ENCODE measurements around the gene PRR18.

PRR18 gene

GRCh38 chr6:166293731-166294584, 14.2 kb downstream of the PRR18 start:
- DNase-seq (ENCODE audit: low read depth): no peak
- no peak for TF ChIP-seq CTCF (IDR thresholded peaks at IDR 0.05; ENCODE audit: insufficient read depth, low read depth, low read length, missing control alignments)
- H3K4me3 ChIP-seq (ENCODE audit: low read depth, low read length): no peak overlapping the region

GRCh38 chr6:166289207-166290060, 18.8 kb downstream of the PRR18 start:
- DNase-seq (ENCODE audit: low read depth): no peak
- no peak overlapping the region for H3K4me3 ChIP-seq (ENCODE audit: low read depth, low read length)
- no peak for TF ChIP-seq CTCF (IDR thresholded peaks at IDR 0.05; ENCODE audit: insufficient read depth, low read depth, low read length, missing control alignments)

GRCh38 chr6:166286839-166287271, 21.3 kb downstream of the PRR18 start:
- no peak for TF ChIP-seq CTCF (IDR thresholded peaks at IDR 0.05; ENCODE audit: insufficient read depth, low read depth, low read length, missing control alignments)
- peak; percentile 90 for DNase-seq (ENCODE audit: low read depth)
- H3K4me3 ChIP-seq (ENCODE audit: low read depth, low read length): peak overlapping the region; percentile 3; the same call in 1 of the 2 replicates

- no peak overlapping the region for H3K4me3 ChIP-seq (ENCODE audit: low read depth, low read length)
- TF ChIP-seq CTCF (IDR thresholded peaks at IDR 0.05; ENCODE audit: insufficient read depth, low read depth, low read length, missing control alignments): no peak
- no peak for DNase-seq (ENCODE audit: low read depth)
Observed at GRCh38 chr6:166285233-166285632, 23.0 kb downstream of the PRR18 start.

GRCh38 chr6:166284640-166285039, 23.6 kb downstream of the PRR18 start:
- DNase-seq (ENCODE audit: low read depth): no peak
- no peak overlapping the region for H3K4me3 ChIP-seq (ENCODE audit: low read depth, low read length)
- no peak for TF ChIP-seq CTCF (IDR thresholded peaks at IDR 0.05; ENCODE audit: insufficient read depth, low read depth, low read length, missing control alignments)

- no peak for TF ChIP-seq CTCF (IDR thresholded peaks at IDR 0.05; ENCODE audit: insufficient read depth, low read depth, low read length, missing control alignments)
- no peak for DNase-seq (ENCODE audit: low read depth)
- no peak overlapping the region for H3K4me3 ChIP-seq (ENCODE audit: low read depth, low read length)
Observed at GRCh38 chr6:166282394-166283032, 25.7 kb downstream of the PRR18 start.
